ENCODE measurements around the gene R3HDM2.

R3HDM2 gene

DNA sequence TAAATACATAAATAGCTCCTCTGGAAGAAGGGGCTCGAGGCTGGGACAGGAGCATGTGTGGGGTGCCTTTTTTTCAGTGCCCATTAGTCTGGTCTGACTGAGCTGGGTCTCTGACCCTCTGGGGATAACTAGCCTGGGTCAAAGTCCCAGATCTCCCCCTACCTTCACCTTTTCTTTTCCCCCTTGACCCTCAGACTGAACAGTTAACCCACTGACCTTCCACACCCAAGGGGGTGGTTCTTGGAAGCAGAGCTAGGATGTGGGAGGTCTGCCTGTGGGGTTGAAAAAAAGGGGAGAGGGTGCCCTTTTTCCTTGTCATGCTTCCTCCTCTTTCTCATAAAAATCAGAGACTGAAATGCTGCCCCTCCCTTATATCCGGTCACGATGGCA lies 27.8 kb upstream of the R3HDM2 start:
- Histone ChIP-seq H4K8ac (ENCODE audit: low read depth, low read length) (no peak overlapping the region), H3K4me1 (ENCODE audit: control insufficient read depth in 2 of 2, insufficient read depth in 1 of 2, low read depth in 1 of 2, low read length in 2 of 2) (peaks cover 31 to 36% of the 10 kb centered on the region in 2 donors), H3K27ac (replicated peaks; ENCODE audit: low read length) (no peak overlapping the region), H3K4me3 (ENCODE audit: low read length in 2 of 2) (peak overlapping the region in 1 of 2 donors; percentile 49), H2AFZ (ENCODE audit: low read length) (peak overlapping the region; percentile 84), H3K27me3 (ENCODE audit: control insufficient read depth in 3 of 3, insufficient read depth in 3 of 3, low read depth in 1 of 3, low read length in 3 of 3) (peaks cover 0 to 16% (median 0%) of the 10 kb centered on the region in 3 experiments), H3K9me3 (replicated peaks in 1 of 2; ENCODE audit: control insufficient read depth in 2 of 2, insufficient read depth in 1 of 2, low read depth in 1 of 2, low read length in 2 of 2) (no peaks in the 10 kb centered on the region), H4K91ac (ENCODE audit: low read depth, low read length, poor library complexity) (no peak overlapping the region), H2AK5ac (ENCODE audit: low read depth, low read length) (no peak overlapping the region), H3K14ac (ENCODE audit: low read length) (no peak overlapping the region), H2BK120ac (ENCODE audit: low read depth, low read length) (no peak overlapping the region), H2BK15ac (ENCODE audit: low read length) (no peak overlapping the region), H3K18ac (ENCODE audit: low read length) (no peak overlapping the region), H3K36me3 (replicated peaks in 1 of 2; ENCODE audit: control insufficient read depth in 2 of 2, insufficient read depth in 2 of 2, low read length in 2 of 2) (no peaks in the 10 kb centered on the region), H3K4ac (ENCODE audit: low read length) (no peak overlapping the region), H3K23ac (ENCODE audit: low read depth, low read length, poor library complexity) (peak overlapping the region; percentile 68), H3K9ac (ENCODE audit: low read depth, low read length, poor library complexity) (no peak overlapping the region), H2BK5ac (ENCODE audit: low read length) (no peak overlapping the region), H3K4me2 (ENCODE audit: insufficient read depth, low read length, poor library complexity, severe bottlenecking) (peak overlapping the region; percentile 99), H3K79me1 (ENCODE audit: low read depth, low read length) (peaks cover 2% of the 10 kb centered on the region), H2BK12ac (ENCODE audit: low read length) (no peak overlapping the region)
- no CpG with 5 or more reads among the region's 3 CpGs for WGBS, 2 donors (ENCODE audit: extremely low coverage in 2 of 2, insufficient read length in 2 of 2, insufficient replicate concordance in 1 of 2)
- no peak for DNase-seq (ENCODE audit: low spot score)

DNA sequence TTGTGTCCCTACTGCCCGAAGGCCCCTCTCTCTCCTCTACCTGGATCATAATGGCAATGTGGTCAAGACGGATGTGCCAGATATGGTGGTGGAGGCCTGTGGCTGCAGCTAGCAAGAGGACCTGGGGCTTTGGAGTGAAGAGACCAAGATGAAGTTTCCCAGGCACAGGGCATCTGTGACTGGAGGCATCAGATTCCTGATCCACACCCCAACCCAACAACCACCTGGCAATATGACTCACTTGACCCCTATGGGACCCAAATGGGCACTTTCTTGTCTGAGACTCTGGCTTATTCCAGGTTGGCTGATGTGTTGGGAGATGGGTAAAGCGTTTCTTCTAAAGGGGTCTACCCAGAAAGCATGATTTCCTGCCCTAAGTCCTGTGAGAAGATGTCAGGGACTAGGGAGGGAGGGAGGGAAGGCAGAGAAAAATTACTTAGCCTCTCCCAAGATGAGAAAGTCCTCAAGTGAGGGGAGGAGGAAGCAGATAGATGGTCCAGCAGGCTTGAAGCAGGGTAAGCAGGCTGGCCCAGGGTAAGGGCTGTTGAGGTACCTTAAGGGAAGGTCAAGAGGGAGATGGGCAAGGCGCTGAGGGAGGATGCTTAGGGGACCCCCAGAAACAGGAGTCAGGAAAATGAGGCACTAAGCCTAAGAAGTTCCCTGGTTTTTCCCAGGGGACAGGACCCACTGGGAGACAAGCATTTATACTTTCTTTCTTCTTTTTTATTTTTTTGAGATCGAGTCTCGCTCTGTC lies 26.1 kb upstream of the R3HDM2 start:
- Histone ChIP-seq H3K4me3 (ENCODE audit: low read length in 2 of 2) (no peak overlapping the region), H2BK15ac (ENCODE audit: low read length) (no peak overlapping the region), H3K23ac (ENCODE audit: low read depth, low read length, poor library complexity) (peak overlapping the region; percentile 32), H3K36me3 (replicated peaks in 1 of 2; ENCODE audit: control insufficient read depth in 2 of 2, insufficient read depth in 2 of 2, low read length in 2 of 2) (no peaks in the 10 kb centered on the region), H3K9me3 (replicated peaks in 1 of 2; ENCODE audit: control insufficient read depth in 2 of 2, insufficient read depth in 1 of 2, low read depth in 1 of 2, low read length in 2 of 2) (no peaks in the 10 kb centered on the region), H3K27ac (replicated peaks; ENCODE audit: low read length) (no peak overlapping the region), H2BK5ac (ENCODE audit: low read length) (no peak overlapping the region), H2BK120ac (ENCODE audit: low read depth, low read length) (no peak overlapping the region), H3K14ac (ENCODE audit: low read length) (no peak overlapping the region), H3K4ac (ENCODE audit: low read length) (no peak overlapping the region), H3K18ac (ENCODE audit: low read length) (no peak overlapping the region), H3K27me3 (ENCODE audit: control insufficient read depth in 3 of 3, insufficient read depth in 3 of 3, low read depth in 1 of 3, low read length in 3 of 3) (peaks cover 0 to 8% (median 0%) of the 10 kb centered on the region in 3 experiments), H3K4me1 (ENCODE audit: control insufficient read depth in 2 of 2, insufficient read depth in 1 of 2, low read depth in 1 of 2, low read length in 2 of 2) (peaks cover 34 to 36% of the 10 kb centered on the region in 2 donors), H3K9ac (ENCODE audit: low read depth, low read length, poor library complexity) (no peak overlapping the region), H2BK12ac (ENCODE audit: low read length) (no peak overlapping the region), H2AK5ac (ENCODE audit: low read depth, low read length) (peak overlapping the region; percentile 23), H4K8ac (ENCODE audit: low read depth, low read length) (no peak overlapping the region), H3K4me2 (ENCODE audit: insufficient read depth, low read length, poor library complexity, severe bottlenecking) (no peak overlapping the region), H3K79me1 (ENCODE audit: low read depth, low read length) (peaks cover 2% of the 10 kb centered on the region), H4K91ac (ENCODE audit: low read depth, low read length, poor library complexity) (no peak overlapping the region), H2AFZ (ENCODE audit: low read length) (no peak overlapping the region)
- no peak for DNase-seq (ENCODE audit: low spot score)
- WGBS, 2 donors (ENCODE audit: extremely low coverage in 2 of 2, insufficient read length in 2 of 2, insufficient replicate concordance in 1 of 2) = no CpG with 5 or more reads among the region's 6 CpGs

DNA sequence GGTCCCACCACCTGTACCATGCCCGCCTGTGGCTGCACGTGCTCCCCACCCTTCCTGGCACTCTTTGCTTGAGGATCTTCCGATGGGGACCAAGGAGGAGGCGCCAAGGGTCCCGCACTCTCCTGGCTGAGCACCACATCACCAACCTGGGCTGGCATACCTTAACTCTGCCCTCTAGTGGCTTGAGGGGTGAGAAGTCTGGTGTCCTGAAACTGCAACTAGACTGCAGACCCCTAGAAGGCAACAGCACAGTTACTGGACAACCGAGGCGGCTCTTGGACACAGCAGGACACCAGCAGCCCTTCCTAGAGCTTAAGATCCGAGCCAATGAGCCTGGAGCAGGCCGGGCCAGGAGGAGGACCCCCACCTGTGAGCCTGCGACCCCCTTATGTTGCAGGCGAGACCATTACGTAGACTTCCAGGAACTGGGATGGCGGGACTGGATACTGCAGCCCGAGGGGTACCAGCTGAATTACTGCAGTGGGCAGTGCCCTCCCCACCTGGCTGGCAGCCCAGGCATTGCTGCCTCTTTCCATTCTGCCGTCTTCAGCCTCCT lies 25.4 kb upstream of the R3HDM2 start:
- H3K4me2 ChIP-seq (ENCODE audit: insufficient read depth, low read length, poor library complexity, severe bottlenecking) = no peak overlapping the region
- peak overlapping the region; percentile 51 for H2AFZ ChIP-seq (ENCODE audit: low read length)
- H2BK5ac ChIP-seq (ENCODE audit: low read length) = no peak overlapping the region
- no peak overlapping the region for H3K18ac ChIP-seq (ENCODE audit: low read length)
- no peak overlapping the region for H3K4ac ChIP-seq (ENCODE audit: low read length)
- H3K27me3 ChIP-seq (ENCODE audit: control insufficient read depth in 3 of 3, insufficient read depth in 3 of 3, low read depth in 1 of 3, low read length in 3 of 3) = peaks cover 0 to 6% (median 0%) of the 10 kb centered on the region in 3 experiments
- no peak overlapping the region for H3K14ac ChIP-seq (ENCODE audit: low read length)
- H2BK120ac ChIP-seq (ENCODE audit: low read depth, low read length) = no peak overlapping the region
- no peak overlapping the region for H2BK15ac ChIP-seq (ENCODE audit: low read length)
- H3K79me1 ChIP-seq (ENCODE audit: low read depth, low read length) = peaks cover 2% of the 10 kb centered on the region
- H4K8ac ChIP-seq (ENCODE audit: low read depth, low read length) = no peak overlapping the region
- H2AK5ac ChIP-seq (ENCODE audit: low read depth, low read length) = peak overlapping the region; percentile 23
- peak; percentile 51 for DNase-seq (ENCODE audit: low spot score)
- H3K9ac ChIP-seq (ENCODE audit: low read depth, low read length, poor library complexity) = no peak overlapping the region
- no peaks in the 10 kb centered on the region for H3K9me3 ChIP-seq (replicated peaks in 1 of 2; ENCODE audit: control insufficient read depth in 2 of 2, insufficient read depth in 1 of 2, low read depth in 1 of 2, low read length in 2 of 2)
- no peak overlapping the region for H4K91ac ChIP-seq (ENCODE audit: low read depth, low read length, poor library complexity)
- H3K4me3 ChIP-seq (ENCODE audit: low read length in 2 of 2) = no peak overlapping the region
- no CpG with 5 or more reads among the region's 15 CpGs for WGBS, 2 donors (ENCODE audit: extremely low coverage in 2 of 2, insufficient read length in 2 of 2, insufficient replicate concordance in 1 of 2)
- H3K4me1 ChIP-seq (ENCODE audit: control insufficient read depth in 2 of 2, insufficient read depth in 1 of 2, low read depth in 1 of 2, low read length in 2 of 2) = peaks cover 30 to 31% of the 10 kb centered on the region in 2 donors
- no peak overlapping the region for H2BK12ac ChIP-seq (ENCODE audit: low read length)
- H3K27ac ChIP-seq (replicated peaks; ENCODE audit: low read length) = no peak overlapping the region
- H3K23ac ChIP-seq (ENCODE audit: low read depth, low read length, poor library complexity) = peak overlapping the region; percentile 32
- H3K36me3 ChIP-seq (replicated peaks in 1 of 2; ENCODE audit: control insufficient read depth in 2 of 2, insufficient read depth in 2 of 2, low read length in 2 of 2) = no peaks in the 10 kb centered on the region

DNA sequence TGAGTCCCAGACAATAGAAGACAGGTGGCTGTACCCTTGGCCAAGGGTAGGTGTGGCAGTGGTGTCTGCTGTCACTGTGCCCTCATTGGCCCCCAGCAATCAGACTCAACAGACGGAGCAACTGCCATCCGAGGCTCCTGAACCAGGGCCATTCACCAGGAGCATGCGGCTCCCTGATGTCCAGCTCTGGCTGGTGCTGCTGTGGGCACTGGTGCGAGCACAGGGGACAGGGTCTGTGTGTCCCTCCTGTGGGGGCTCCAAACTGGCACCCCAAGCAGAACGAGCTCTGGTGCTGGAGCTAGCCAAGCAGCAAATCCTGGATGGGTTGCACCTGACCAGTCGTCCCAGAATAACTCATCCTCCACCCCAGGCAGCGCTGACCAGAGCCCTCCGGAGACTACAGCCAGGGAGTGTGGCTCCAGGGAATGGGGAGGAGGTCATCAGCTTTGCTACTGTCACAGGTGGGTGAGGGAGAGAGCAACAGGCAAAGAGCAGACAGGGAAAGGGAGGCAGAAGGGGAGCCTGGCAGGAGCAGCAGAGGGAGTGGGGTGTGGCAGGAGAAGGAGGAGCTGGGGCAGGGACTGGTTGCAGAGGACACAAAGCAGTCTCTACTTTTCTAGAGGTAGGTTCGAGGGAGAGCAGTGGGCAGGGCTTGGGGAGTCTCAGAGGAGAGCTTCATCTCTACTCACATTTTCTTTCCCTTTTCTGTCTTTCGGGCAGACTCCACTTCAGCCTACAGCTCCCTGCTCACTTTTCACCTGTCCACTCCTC lies 24.7 kb upstream of the R3HDM2 start:
- peak overlapping the region; percentile 17 for H3K23ac ChIP-seq (ENCODE audit: low read depth, low read length, poor library complexity)
- H2AFZ ChIP-seq (ENCODE audit: low read length) = peak overlapping the region; percentile 62
- peak overlapping the region; percentile 75 for H4K8ac ChIP-seq (ENCODE audit: low read depth, low read length)
- peak overlapping the region; percentile 73 for H3K14ac ChIP-seq (ENCODE audit: low read length)
- peak overlapping the region; percentile 79 for H3K18ac ChIP-seq (ENCODE audit: low read length)
- H2AK5ac ChIP-seq (ENCODE audit: low read depth, low read length) = peak overlapping the region; percentile 65
- H3K4ac ChIP-seq (ENCODE audit: low read length) = no peak overlapping the region
- no peak for DNase-seq (ENCODE audit: low spot score)
- peak overlapping the region; percentile 52 for H2BK15ac ChIP-seq (ENCODE audit: low read length)
- H3K79me1 ChIP-seq (ENCODE audit: low read depth, low read length) = peaks cover 2% of the 10 kb centered on the region
- H2BK12ac ChIP-seq (ENCODE audit: low read length) = peak overlapping the region; percentile 50
- no CpG with 5 or more reads among the region's 10 CpGs for WGBS, 2 donors (ENCODE audit: extremely low coverage in 2 of 2, insufficient read length in 2 of 2, insufficient replicate concordance in 1 of 2)
- H3K4me3 ChIP-seq (ENCODE audit: low read length in 2 of 2) = peak overlapping the region in 1 of 2 donors; percentile 57
- H2BK120ac ChIP-seq (ENCODE audit: low read depth, low read length) = peak overlapping the region; percentile 30
- H3K9ac ChIP-seq (ENCODE audit: low read depth, low read length, poor library complexity) = no peak overlapping the region
- H2BK5ac ChIP-seq (ENCODE audit: low read length) = peak overlapping the region; percentile 14
- H3K4me1 ChIP-seq (ENCODE audit: control insufficient read depth in 2 of 2, insufficient read depth in 1 of 2, low read depth in 1 of 2, low read length in 2 of 2) = peaks cover 25 to 26% of the 10 kb centered on the region in 2 donors
- H3K9me3 ChIP-seq (replicated peaks in 1 of 2; ENCODE audit: control insufficient read depth in 2 of 2, insufficient read depth in 1 of 2, low read depth in 1 of 2, low read length in 2 of 2) = no peaks in the 10 kb centered on the region
- H4K91ac ChIP-seq (ENCODE audit: low read depth, low read length, poor library complexity) = peak overlapping the region; percentile 19
- H3K27ac ChIP-seq (replicated peaks; ENCODE audit: low read length) = no peak overlapping the region
- H3K36me3 ChIP-seq (replicated peaks in 1 of 2; ENCODE audit: control insufficient read depth in 2 of 2, insufficient read depth in 2 of 2, low read length in 2 of 2) = no peaks in the 10 kb centered on the region
- peaks cover 0 to 6% (median 6%) of the 10 kb centered on the region in 3 experiments for H3K27me3 ChIP-seq (ENCODE audit: control insufficient read depth in 3 of 3, insufficient read depth in 3 of 3, low read depth in 1 of 3, low read length in 3 of 3)
- H3K4me2 ChIP-seq (ENCODE audit: insufficient read depth, low read length, poor library complexity, severe bottlenecking) = no peak overlapping the region
